Suprapubic skin (tissue), 4 donors: ENCODE results near the gene KCTD17. TPM values are rescaled to one million over a fixed set of nuclear protein-coding genes. Genes with fewer than 3 reads are reported as not detected.

Experiments used
- DNase-seq, 2 donors: peaks; one replicate each; pipeline ENCODE4 v3.0.0-alpha.2; 2019; ENCODE audit warnings: low spot score in 2 of 2
- H3K27ac ChIP-seq: fragments of 200-600 bp; sonication (generic); one replicate; pipeline ENCODE4 v1.5.1; 2019
- H3K27me3 ChIP-seq: fragments of 200-600 bp; sonication (generic); one replicate; pipeline ENCODE4 v1.5.1; 2019
- H3K36me3 ChIP-seq: fragments of 200-600 bp; sonication (generic); one replicate; pipeline ENCODE4 v1.5.1; 2019
- H3K4me1 ChIP-seq: fragments of 200-600 bp; sonication (generic); one replicate; pipeline ENCODE4 v1.5.1; 2019
- H3K4me3 ChIP-seq: fragments of 200-600 bp; sonication (generic); one replicate; pipeline ENCODE4 v1.5.1; 2019; ENCODE audit warnings: mild to moderate bottlenecking
- H3K9me3 ChIP-seq: fragments of 200-600 bp; sonication (generic); one replicate; pipeline ENCODE4 v1.5.1; 2019
- CTCF ChIP-seq, 2 donors: fragments of 200-600 bp in 1 of 2; fragments of 450-650 bp in 1 of 2; sonication (generic) in 1 of 2; IDR thresholded peaks; one replicate each; pipeline ENCODE4 v1.5.1; 2016 to 2019; ENCODE audit warnings: antibody characterized with exemption in 2 of 2, mild to moderate bottlenecking in 1 of 2, moderate library complexity in 1 of 2
- EP300 ChIP-seq: sonication (generic); formaldehyde crosslinking; IDR thresholded peaks from one replicate; pipeline ENCODE4 v1.6.1; 2017; ENCODE audit warnings: antibody characterized with exemption
- POLR2A ChIP-seq, 2 donors: fragments of 450-650 bp; IDR thresholded peaks; one replicate each; pipeline ENCODE4 v1.6.1; 2017; ENCODE audit warnings: antibody characterized with exemption in 2 of 2, mild to moderate bottlenecking in 2 of 2, moderate library complexity in 2 of 2
- POLR2AphosphoS5 ChIP-seq, 3 donors: sonication (generic); formaldehyde crosslinking; IDR thresholded peaks; one replicate each; pipeline ENCODE4 v1.6.1; 2017; ENCODE audit warnings: antibody characterized with exemption in 3 of 3
- WGBS: methylation state at CpG from one replicate; pipeline ENCODE4 v1.1.5; 2018; 5-methylcytosine and 5-hydroxymethylcytosine counted together
- total RNA-seq, 4 donors: library from RNA; depleted of rRNA; stranded (reverse); fragments of >200 nt; gene quantifications; one replicate each; pipeline ENCODE4 v1.1.0, GENCODE V29; 2016

The KCTD17 gene
- total RNA-seq, 4 donors from 2014 or later, result 25.0 to 67.0 (median 35.7) TPM

- WGBS, result 93% methylated on average over 4 of the region's 4 CpGs
- H3K4me3 ChIP-seq, result no peak overlapping the region
- H3K9me3 ChIP-seq, result no peaks in the 10 kb centered on the region
- H3K36me3 ChIP-seq, result no peaks in the 10 kb centered on the region
- H3K4me1 ChIP-seq, result peaks cover 36% of the 10 kb centered on the region
- no peak overlapping the region for H3K27ac ChIP-seq
- no peak for DNase-seq
- TF ChIP-seq POLR2A (IDR thresholded peaks at IDR 0.05), result no peak
- no peak for TF ChIP-seq EP300
- no peak for TF ChIP-seq CTCF (IDR thresholded peaks at IDR 0.05)
- TF ChIP-seq POLR2AphosphoS5 (IDR thresholded peaks at IDR 0.05), result no peak
- H3K27me3 ChIP-seq, result no peaks in the 10 kb centered on the region
Observed at GRCh38 chr22:37014415-37014806, 37.1 kb upstream of the KCTD17 start.

GRCh38 chr22:37014835-37015586, 36.5 kb upstream of the KCTD17 start:
- Histone ChIP-seq H3K36me3 (no peaks in the 10 kb centered on the region), H3K4me1 (peaks cover 36% of the 10 kb centered on the region), H3K27me3 (no peaks in the 10 kb centered on the region), H3K4me3 (no peak overlapping the region), H3K9me3 (no peaks in the 10 kb centered on the region), H3K27ac (no peak overlapping the region)
- DNase-seq, result no peak
- no peak for TF ChIP-seq POLR2A (IDR thresholded peaks at IDR 0.05)
- no peak for TF ChIP-seq POLR2AphosphoS5 (IDR thresholded peaks at IDR 0.05)
- TF ChIP-seq EP300, result no peak
- no peak for TF ChIP-seq CTCF (IDR thresholded peaks at IDR 0.05)
- 64% methylated on average over 10 of the region's 12 CpGs for WGBS

GRCh38 chr22:37015587-37015878, 36.0 kb upstream of the KCTD17 start:
- Histone ChIP-seq H3K4me3 (no peak overlapping the region), H3K27me3 (no peaks in the 10 kb centered on the region), H3K27ac (no peak overlapping the region), H3K9me3 (no peaks in the 10 kb centered on the region), H3K4me1 (peaks cover 41% of the 10 kb centered on the region), H3K36me3 (no peaks in the 10 kb centered on the region)
- TF ChIP-seq POLR2A (IDR thresholded peaks at IDR 0.05) (no peak), CTCF (IDR thresholded peaks at IDR 0.05) (no peak), POLR2AphosphoS5 (IDR thresholded peaks at IDR 0.05) (no peak), EP300 (no peak)
- 91% methylated on average over 4 of the region's 4 CpGs for WGBS
- no peak for DNase-seq

GRCh38 chr22:37016134-37016910, 35.2 kb upstream of the KCTD17 start:
- no peak for TF ChIP-seq CTCF (IDR thresholded peaks at IDR 0.05)
- TF ChIP-seq POLR2A (IDR thresholded peaks at IDR 0.05), result no peak
- TF ChIP-seq POLR2AphosphoS5 (IDR thresholded peaks at IDR 0.05), result no peak
- no peak for TF ChIP-seq EP300
- no peak for DNase-seq
- 92% methylated on average over 14 of the region's 14 CpGs for WGBS
- peaks cover 49% of the 10 kb centered on the region for H3K4me1 ChIP-seq
- H3K27ac ChIP-seq, result no peak overlapping the region
- H3K9me3 ChIP-seq, result no peaks in the 10 kb centered on the region
- H3K4me3 ChIP-seq, result no peak overlapping the region
- no peaks in the 10 kb centered on the region for H3K36me3 ChIP-seq
- no peaks in the 10 kb centered on the region for H3K27me3 ChIP-seq

GRCh38 chr22:37017356-37017755, 34.2 kb upstream of the KCTD17 start:
- Histone ChIP-seq H3K36me3 (no peaks in the 10 kb centered on the region), H3K27ac (no peak overlapping the region)
- WGBS, result 96% methylated on average over 5 of the region's 10 CpGs

More at GRCh38 chr22:37017356-37017755, 34.2 kb upstream of the KCTD17 start:
- DNase-seq, result no peak
- TF ChIP-seq POLR2A (IDR thresholded peaks at IDR 0.05) (no peak), CTCF (IDR thresholded peaks at IDR 0.05) (no peak), POLR2AphosphoS5 (IDR thresholded peaks at IDR 0.05) (no peak), EP300 (no peak)
- Histone ChIP-seq H3K27me3 (no peaks in the 10 kb centered on the region), H3K9me3 (no peaks in the 10 kb centered on the region), H3K4me3 (no peak overlapping the region), H3K4me1 (peaks cover 57% of the 10 kb centered on the region)
